ENCODE data around the gene ABLIM3.

GRCh38 chr5:149301744-149302380 lies 160.6 kb downstream of the ABLIM3 start:
- TF ChIP-seq CTCF (IDR thresholded peaks at IDR 0.05; ENCODE audit: poor library complexity, severe bottlenecking) (no peak), MXI1 (conservative IDR thresholded peaks at IDR 0.05; ENCODE audit: poor library complexity, severe bottlenecking) (no peak), POLR2AphosphoS5 (IDR thresholded peaks at IDR 0.05) (no peak), REST (IDR thresholded peaks at IDR 0.05; ENCODE audit: borderline replicate concordance) (no peak), SMC3 (conservative IDR thresholded peaks at IDR 0.05; ENCODE audit: poor library complexity) (no peak), EZH2 (IDR thresholded peaks at IDR 0.05; ENCODE audit: borderline replicate concordance, insufficient read depth, low read length, poor library complexity, severe bottlenecking) (no peak), EP300 (conservative IDR thresholded peaks at IDR 0.05; ENCODE audit: poor library complexity, severe bottlenecking) (no peak)
